HG02884 (cell line): ENCODE results near the gene ORAI2.
"Not testable (repeated sequence)": the region's sequence is repeated elsewhere in the genome, so short reads cannot be mapped to it uniquely, and the experiment has no call there.

ENCODE experiments used
- ATAC-seq: cut with Tn5 transposase; IDR thresholded peaks from one replicate; pipeline ENCODE4 v1.9.1; 2021; ENCODE audit warnings: mild to moderate bottlenecking, moderate library complexity; ENCODE audit not compliant: unreplicated experiment

Gene ORAI2

GRCh38 chr7:102433219-102434038 is at the start of gene ORAI2:
Gene ORAI2 (plus strand): TSS chr7:102433575. CDS start chr7:102438957, 5,382 bp downstream.
- peak; percentile 43 for ATAC-seq

DNA sequence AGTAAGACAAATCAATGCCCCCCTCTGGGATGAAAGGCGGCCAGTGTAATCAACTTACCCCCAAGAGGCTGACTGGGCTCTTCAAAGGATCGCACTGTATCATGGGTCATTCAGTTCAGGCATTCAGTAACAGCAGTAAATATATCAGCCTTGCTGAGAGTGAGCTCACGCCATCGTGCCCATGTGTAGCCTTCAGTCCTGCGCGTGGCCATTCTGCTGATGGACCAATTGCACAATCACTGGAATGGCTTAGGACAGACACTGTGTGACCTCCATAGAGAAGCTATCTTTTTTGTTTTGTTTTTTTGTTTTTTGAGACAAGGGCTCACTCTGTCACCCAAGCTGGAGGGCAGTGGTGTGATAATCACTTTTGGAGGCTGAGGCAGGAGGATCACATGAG is 46.3 kb upstream of the ORAI2 start:
- ATAC-seq: no peak

DNA sequence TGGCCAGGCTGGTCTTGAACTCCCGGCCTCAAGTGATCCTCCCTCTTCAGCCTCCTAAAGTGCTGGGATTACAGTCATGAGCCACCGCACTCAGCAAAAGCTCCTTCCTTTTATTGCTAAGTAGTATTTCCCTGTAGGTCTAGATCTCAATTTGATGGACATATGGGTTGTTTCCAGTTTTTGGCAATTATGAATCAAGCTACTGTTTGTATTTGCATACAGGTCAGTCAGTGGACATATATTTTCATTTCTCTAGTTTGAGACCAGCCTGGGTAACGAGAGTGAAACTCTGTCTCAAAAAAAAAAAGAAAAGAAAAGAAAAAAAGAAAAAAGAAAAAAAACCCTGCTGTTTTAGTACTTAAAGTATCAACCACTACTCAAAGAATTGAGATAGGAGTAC is 43.6 kb upstream of the ORAI2 start:
- ATAC-seq: no peak

GRCh38 chr7:102390697-102391484 is 42.5 kb upstream of the ORAI2 start:
- no peak for ATAC-seq

DNA sequence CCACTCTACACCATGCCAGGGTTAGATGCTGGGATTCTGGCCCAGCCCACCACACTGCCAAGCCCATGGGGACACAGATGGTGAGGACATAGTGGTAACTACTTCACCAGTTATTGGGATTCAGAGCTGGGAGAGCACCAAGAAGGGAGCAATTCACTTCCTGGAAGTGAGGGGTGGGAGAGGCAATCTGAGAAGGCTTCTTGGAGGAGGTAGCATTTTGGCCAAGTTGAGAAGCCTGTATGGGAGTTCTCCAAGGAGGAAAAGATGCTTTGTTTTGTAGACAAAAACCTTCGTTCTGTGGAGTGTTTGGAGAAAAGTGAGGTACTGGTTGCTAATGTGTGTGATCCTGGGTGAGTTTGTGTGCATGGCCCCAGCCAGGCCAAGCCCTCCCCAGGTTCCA is 41.0 kb upstream of the ORAI2 start:
- ATAC-seq: no peak

GRCh38 chr7:102393467-102393866 is 39.9 kb upstream of the ORAI2 start:
- no peak for ATAC-seq

GRCh38 chr7:102395592-102395872 is 37.8 kb upstream of the ORAI2 start:
- ATAC-seq: no peak

DNA sequence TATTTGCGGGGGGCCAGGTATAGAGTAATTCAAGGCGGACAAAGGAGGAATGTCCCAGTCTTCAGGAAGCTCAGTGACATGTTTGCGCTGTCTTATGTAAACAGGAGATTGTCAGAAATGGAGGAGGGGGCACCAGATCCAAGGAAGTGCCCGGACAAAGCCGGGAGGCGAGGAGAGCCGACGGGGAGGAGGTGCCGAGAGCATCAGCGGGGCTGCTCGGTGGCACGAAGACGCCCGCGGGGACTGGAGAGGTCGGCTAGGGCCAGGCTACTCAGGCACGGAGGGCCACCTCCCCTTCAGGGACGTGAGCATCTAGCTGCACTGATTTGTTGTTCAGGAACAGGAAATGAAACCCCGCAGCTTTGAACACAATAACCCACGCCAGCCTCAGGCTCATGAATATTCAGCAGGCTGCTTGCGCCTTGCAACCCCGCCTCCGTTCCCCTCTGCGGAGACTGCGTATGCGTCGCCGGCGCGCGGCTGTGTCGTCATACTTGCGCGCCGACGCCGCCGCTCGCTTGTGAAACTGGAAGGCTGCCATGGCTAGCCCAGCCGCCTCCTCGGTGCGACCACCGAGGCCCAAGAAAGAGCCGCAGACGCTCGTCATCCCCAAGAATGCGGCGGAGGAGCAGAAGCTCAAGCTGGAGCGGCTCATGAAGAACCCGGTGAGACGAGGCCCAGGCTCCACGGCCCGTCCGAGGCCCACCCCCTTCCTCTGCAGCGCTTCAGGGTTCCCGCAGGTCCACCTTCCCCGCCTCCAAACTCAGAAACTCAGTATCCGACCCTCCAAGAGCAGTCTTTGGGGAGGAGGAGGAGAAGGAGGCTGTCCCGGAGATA is 37.3 kb upstream of the ORAI2 start, which contains the start of gene PRKRIP1:
PRKRIP1 (plus strand) TSS at position 491 of the 837 bp plus-strand sequence; CDS start at position 540, 49 bp downstream.
- peak; percentile 98 for ATAC-seq

GRCh38 chr7:102396710-102397019 is 36.7 kb upstream of the ORAI2 start:
- no peak for ATAC-seq

GRCh38 chr7:102398543-102398942 is 34.8 kb upstream of the ORAI2 start:
- no peak for ATAC-seq

DNA sequence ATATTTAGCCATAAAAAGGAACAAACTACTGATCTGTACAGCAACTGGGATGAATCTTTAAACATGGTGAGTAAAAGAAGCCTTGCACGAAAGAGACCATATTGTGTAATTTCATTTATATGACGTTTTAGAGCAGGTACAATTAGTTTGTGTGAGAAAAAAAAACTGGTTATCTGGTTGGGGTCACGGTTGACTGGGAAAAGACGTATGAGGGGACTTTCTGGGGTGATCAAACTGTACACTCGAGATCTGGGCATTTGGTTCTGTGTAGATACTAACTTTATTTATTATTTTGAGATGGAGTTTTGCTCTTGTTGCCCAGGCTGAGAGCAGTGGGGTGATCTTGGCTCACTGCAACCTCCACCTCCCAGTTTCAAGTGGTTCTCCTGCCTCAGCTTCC is 33.0 kb upstream of the ORAI2 start:
- no peak for ATAC-seq

- no peak for ATAC-seq
Observed at GRCh38 chr7:102403563-102403962, 29.8 kb upstream of the ORAI2 start.

DNA sequence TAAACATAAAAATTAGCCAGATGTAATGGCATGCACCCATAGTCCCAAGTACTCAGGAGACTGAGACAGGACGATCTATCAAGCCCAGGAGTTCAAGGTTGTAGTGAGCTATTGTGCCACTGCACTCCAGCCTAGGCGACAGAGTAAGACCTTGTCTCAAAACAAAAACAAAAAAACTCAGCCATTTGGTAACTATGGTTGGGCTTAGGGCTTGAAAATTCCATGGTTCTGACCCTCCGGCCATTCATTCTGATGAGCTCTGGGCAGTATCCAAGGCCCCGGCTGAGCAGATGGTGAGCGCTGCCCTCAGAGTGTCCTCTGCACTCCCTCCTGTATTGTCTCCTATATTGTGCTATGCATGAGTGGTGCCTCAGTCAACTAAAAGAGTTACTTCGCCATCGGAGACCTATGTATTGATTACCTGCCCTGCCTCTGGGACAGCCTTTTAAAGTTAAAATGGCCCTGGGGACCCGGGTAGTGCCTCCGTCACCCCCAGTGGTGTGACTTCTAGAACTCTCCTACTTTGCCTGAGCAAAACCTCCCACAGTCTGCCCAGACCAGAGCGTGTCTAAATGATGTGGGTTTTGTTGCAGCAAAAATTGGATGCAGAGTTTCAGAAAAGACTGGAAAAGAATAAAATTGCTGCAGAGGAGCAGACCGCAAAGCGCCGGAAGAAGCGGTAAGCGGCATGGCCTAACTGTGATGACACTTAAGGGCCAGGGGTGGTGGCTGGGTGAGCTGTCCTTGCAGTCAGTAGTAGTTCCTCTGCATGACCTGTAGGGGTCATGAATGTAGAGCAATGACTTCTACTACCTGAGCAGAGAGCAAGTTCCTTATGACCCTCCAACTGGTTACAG is 29.1 kb upstream of the ORAI2 start:
- peak; percentile 75 for ATAC-seq

- ATAC-seq: not testable (repeated sequence)
Observed at GRCh38 chr7:102404862-102405188, 28.6 kb upstream of the ORAI2 start.

- no peak for ATAC-seq
Observed at GRCh38 chr7:102407910-102408309, 25.5 kb upstream of the ORAI2 start.

DNA sequence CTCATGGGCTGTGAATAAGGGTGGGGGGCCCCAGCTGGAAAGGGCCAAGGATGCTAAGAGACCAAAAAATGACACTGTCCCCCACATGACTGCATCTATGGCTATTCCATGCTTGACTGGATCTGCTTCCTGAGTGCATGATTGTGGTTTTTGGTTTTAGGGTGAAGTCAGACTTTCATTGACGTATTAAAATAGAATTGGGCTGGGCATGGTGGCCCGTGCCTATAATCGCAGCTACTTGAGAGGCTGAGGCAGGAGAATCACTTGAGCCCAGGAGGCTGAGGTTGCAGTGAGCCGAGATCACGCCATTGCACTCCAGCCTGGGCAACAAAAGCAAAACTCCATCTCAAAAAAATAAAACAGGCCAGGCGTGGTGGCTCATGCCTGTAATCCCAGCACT is 24.8 kb upstream of the ORAI2 start:
- not testable (repeated sequence) for ATAC-seq

DNA sequence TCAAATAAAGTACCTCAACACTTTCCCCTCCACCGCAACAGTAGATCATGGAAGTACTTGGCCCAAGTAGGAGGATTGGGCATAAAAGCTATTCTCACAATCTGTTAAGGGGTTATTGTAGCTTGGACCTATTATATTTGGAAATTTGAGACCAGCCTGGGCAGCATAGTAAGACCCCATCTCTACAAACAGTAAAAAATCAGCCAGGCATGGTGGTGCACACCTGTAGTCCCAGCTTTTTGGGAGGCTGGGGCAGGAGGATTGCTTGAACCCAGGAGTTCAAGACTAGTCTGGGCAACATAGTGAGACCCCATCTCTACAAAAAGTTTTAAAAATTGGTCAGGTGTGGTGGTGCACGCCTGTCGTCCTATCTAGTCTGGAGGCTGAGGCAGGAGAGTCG is 24.0 kb upstream of the ORAI2 start:
- ATAC-seq: no peak

DNA sequence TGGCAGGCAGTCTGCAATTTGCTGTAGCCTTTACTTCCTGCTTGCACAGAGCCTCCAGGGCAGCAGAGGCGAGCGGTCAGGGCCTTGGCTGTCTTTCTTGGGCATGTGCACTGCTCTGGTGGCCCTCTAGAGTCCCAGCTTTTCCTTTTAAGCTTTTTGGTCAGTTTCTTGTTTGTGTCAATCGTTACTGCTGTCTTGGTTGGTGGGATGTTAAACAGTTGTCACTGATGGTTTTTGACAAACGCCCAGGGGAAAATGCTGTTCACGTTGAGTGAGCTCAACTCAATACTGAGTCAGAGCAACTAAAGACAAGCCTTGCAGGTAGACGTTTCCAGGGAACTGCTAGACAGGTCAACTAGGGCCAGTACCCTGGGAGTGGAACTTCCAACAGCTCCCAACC is 23.3 kb upstream of the ORAI2 start:
- no peak for ATAC-seq

- ATAC-seq: no peak
Observed at GRCh38 chr7:102410918-102411317, 22.5 kb upstream of the ORAI2 start.

DNA sequence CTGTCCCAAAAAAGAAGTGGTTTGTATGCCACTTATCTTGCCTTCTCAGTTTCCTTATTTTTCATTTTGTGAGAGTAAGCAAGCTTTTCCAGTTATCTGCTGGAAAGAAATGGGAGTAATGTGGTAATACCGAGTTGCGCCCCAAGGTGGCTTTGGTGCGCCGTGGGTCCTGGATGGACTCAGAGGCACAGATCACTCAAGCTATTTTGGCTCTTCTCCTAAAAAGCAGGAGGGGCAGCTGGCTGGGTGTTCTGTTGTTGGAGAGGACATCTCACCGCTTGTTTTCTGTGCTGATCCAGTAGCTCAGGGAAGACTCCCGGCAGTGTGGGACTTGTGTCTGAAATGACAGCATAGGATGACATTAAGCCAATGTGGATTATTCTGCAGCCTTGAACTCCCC is 20.8 kb upstream of the ORAI2 start:
- ATAC-seq: no peak

DNA sequence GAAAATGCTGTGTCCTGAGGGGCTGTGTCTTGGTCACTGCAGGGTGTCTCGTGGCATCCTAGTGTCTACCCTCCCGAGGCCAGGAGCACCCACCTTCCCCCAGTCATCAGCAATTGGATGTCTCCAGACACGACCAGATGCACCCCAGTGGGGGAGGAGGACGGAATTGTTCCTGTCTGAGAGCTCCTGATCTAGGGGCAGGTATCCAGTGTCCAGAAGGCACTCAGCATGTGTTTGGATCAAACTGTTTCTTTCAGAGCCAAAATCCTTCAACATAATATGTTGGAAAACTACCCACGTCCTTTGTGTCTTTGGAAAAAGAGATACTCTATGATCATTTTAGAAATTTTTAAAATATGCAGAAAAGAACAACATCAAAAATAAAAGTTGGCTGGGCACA is 20.3 kb upstream of the ORAI2 start:
- no peak for ATAC-seq
